ENCODE measurements around the gene GPX2.

The GPX2 gene

GRCh38 chr14:64958201-64958600, 15.7 kb upstream of the GPX2 start:
- H3K4me2 ChIP-seq (ENCODE audit: low read depth, low read length) = no peak overlapping the region
- DNase-seq = no peak
- no peaks in the 10 kb centered on the region for H3K9me2 ChIP-seq (replicated peaks; ENCODE audit: insufficient read depth, low read length)
- no peak overlapping the region for H2AFZ ChIP-seq (ENCODE audit: low read length)
- H3K27ac ChIP-seq (ENCODE audit: low read length) = no peak overlapping the region
- H3K27me3 ChIP-seq (replicated peaks; ENCODE audit: insufficient read depth, low read length) = no peaks in the 10 kb centered on the region
- H3K4me1 ChIP-seq (ENCODE audit: low read length) = no peaks in the 10 kb centered on the region
- no peaks in the 10 kb centered on the region for H3K9me3 ChIP-seq (replicated peaks; ENCODE audit: insufficient read depth, low read length)
- no peak overlapping the region for H3K9ac ChIP-seq (ENCODE audit: low read length)
- no peaks in the 10 kb centered on the region for H3K36me3 ChIP-seq (replicated peaks; ENCODE audit: insufficient read depth, low read length)
- no peaks in the 10 kb centered on the region for H3F3A ChIP-seq (ENCODE audit: insufficient read depth, low read length)
- H3K79me2 ChIP-seq (ENCODE audit: low read length) = no peaks in the 10 kb centered on the region; the same call in none of the 2 replicates
- no peaks in the 10 kb centered on the region for H4K20me1 ChIP-seq (ENCODE audit: insufficient read depth, low read length)
- TF ChIP-seq EZH2 (optimal IDR thresholded peaks at IDR 0.05; ENCODE audit: low read depth, low read length) (no peak), EZH2phosphoT487 (IDR thresholded peaks at IDR 0.05; ENCODE audit: low read length) (no peak)
- TF ChIP-seq, protein P1, sequence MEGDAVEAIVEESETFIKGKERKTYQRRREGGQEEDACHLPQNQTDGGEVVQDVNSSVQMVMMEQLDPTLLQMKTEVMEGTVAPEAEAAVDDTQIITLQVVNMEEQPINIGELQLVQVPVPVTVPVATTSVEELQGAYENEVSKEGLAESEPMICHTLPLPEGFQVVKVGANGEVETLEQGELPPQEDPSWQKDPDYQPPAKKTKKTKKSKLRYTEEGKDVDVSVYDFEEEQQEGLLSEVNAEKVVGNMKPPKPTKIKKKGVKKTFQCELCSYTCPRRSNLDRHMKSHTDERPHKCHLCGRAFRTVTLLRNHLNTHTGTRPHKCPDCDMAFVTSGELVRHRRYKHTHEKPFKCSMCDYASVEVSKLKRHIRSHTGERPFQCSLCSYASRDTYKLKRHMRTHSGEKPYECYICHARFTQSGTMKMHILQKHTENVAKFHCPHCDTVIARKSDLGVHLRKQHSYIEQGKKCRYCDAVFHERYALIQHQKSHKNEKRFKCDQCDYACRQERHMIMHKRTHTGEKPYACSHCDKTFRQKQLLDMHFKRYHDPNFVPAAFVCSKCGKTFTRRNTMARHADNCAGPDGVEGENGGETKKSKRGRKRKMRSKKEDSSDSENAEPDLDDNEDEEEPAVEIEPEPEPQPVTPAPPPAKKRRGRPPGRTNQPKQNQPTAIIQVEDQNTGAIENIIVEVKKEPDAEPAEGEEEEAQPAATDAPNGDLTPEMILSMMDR (IDR thresholded peaks at IDR 0.05; ENCODE audit: low read length) = no peak
- no peak overlapping the region for H3K4me3 ChIP-seq (ENCODE audit: low read length)

GRCh38 chr14:64956697-64957406, 14.3 kb upstream of the GPX2 start:
- Histone ChIP-seq H2AFZ (ENCODE audit: low read length) (no peak overlapping the region), H3K27me3 (replicated peaks; ENCODE audit: insufficient read depth, low read length) (no peaks in the 10 kb centered on the region), H3K79me2 (ENCODE audit: low read length) (no peaks in the 10 kb centered on the region; the same call in none of the 2 replicates), H3K9me3 (replicated peaks; ENCODE audit: insufficient read depth, low read length) (no peaks in the 10 kb centered on the region), H3K4me1 (ENCODE audit: low read length) (no peaks in the 10 kb centered on the region), H3K27ac (ENCODE audit: low read length) (no peak overlapping the region), H3K36me3 (replicated peaks; ENCODE audit: insufficient read depth, low read length) (no peaks in the 10 kb centered on the region), H3F3A (ENCODE audit: insufficient read depth, low read length) (no peaks in the 10 kb centered on the region), H4K20me1 (ENCODE audit: insufficient read depth, low read length) (no peaks in the 10 kb centered on the region), H3K9ac (ENCODE audit: low read length) (no peak overlapping the region), H3K4me2 (ENCODE audit: low read depth, low read length) (no peak overlapping the region), H3K4me3 (ENCODE audit: low read length) (no peak overlapping the region), H3K9me2 (replicated peaks; ENCODE audit: insufficient read depth, low read length) (no peaks in the 10 kb centered on the region)
- TF ChIP-seq, protein P1 (IDR thresholded peaks at IDR 0.05; ENCODE audit: low read length) = no peak
- TF ChIP-seq EZH2phosphoT487 (IDR thresholded peaks at IDR 0.05; ENCODE audit: low read length) (no peak), EZH2 (optimal IDR thresholded peaks at IDR 0.05; ENCODE audit: low read depth, low read length) (no peak)
- DNase-seq = no peak

- Histone ChIP-seq H3K36me3 (replicated peaks; ENCODE audit: insufficient read depth, low read length) (no peaks in the 10 kb centered on the region), H3F3A (ENCODE audit: insufficient read depth, low read length) (no peaks in the 10 kb centered on the region), H3K9me3 (replicated peaks; ENCODE audit: insufficient read depth, low read length) (no peaks in the 10 kb centered on the region), H2AFZ (ENCODE audit: low read length) (no peak overlapping the region), H3K4me2 (ENCODE audit: low read depth, low read length) (no peak overlapping the region), H3K4me1 (ENCODE audit: low read length) (no peaks in the 10 kb centered on the region), H4K20me1 (ENCODE audit: insufficient read depth, low read length) (no peaks in the 10 kb centered on the region), H3K9me2 (replicated peaks; ENCODE audit: insufficient read depth, low read length) (no peaks in the 10 kb centered on the region), H3K27me3 (replicated peaks; ENCODE audit: insufficient read depth, low read length) (no peaks in the 10 kb centered on the region), H3K9ac (ENCODE audit: low read length) (no peak overlapping the region), H3K27ac (ENCODE audit: low read length) (no peak overlapping the region), H3K79me2 (ENCODE audit: low read length) (no peaks in the 10 kb centered on the region; the same call in none of the 2 replicates), H3K4me3 (ENCODE audit: low read length) (no peak overlapping the region)
- TF ChIP-seq, protein P1 (IDR thresholded peaks at IDR 0.05; ENCODE audit: low read length) = no peak
- no peak for TF ChIP-seq EZH2phosphoT487 (IDR thresholded peaks at IDR 0.05; ENCODE audit: low read length)
- TF ChIP-seq EZH2 (optimal IDR thresholded peaks at IDR 0.05; ENCODE audit: low read depth, low read length) = no peak
- no peak for DNase-seq
Observed at GRCh38 chr14:64955297-64955696, 12.8 kb upstream of the GPX2 start.

Data from MM.1S (cell line).